Progenitor cell of endocrine pancreas (in vitro differentiated cells): ENCODE results near the gene CYP19A1. TPM values are rescaled to one million over a fixed set of nuclear protein-coding genes. Genes with fewer than 3 reads are reported as not detected.

Source experiments
- DNase-seq: peaks from one replicate; pipeline ENCODE4 v3.0.0; 2021; ENCODE audit warnings: low spot score; ENCODE audit not compliant: unreplicated experiment
- H3K27ac Mint-ChIP-seq: 2 replicates; pipeline ENCODE4 v1.8.0; 2021; ENCODE audit warnings: mild to moderate bottlenecking, moderate library complexity, mixed read lengths
- H3K27me3 Mint-ChIP-seq: 2 replicates; pipeline ENCODE4 v1.8.0; 2021; ENCODE audit warnings: mixed read lengths
- H3K36me3 Mint-ChIP-seq: 2 replicates; pipeline ENCODE4 v1.8.0; 2022; ENCODE audit warnings: mixed read lengths; ENCODE audit not compliant: insufficient read depth
- H3K4me1 Mint-ChIP-seq: 2 replicates; pipeline ENCODE4 v1.8.0; 2021; ENCODE audit warnings: low read depth, mixed read lengths
- H3K4me3 Mint-ChIP-seq: 2 replicates; pipeline ENCODE4 v1.8.0; 2021; ENCODE audit warnings: low read depth, mild to moderate bottlenecking, moderate library complexity, mixed read lengths
- H3K9me3 Mint-ChIP-seq: 2 replicates; pipeline ENCODE4 v1.8.0; 2021; ENCODE audit warnings: low read depth, mixed read lengths
- total RNA-seq: library from RNA; stranded (reverse); gene quantifications from 2 replicates; pipeline ENCODE4 v1.2.1, GENCODE V29; 2021
- TF ChIP-seq, protein P1 (sequence below): fragments of 200-600 bp; sonication (generic); IDR thresholded peaks from one replicate; pipeline ENCODE4 v1.5.0; 2021; ENCODE audit warnings: antibody characterized with exemption, mild to moderate bottlenecking; ENCODE audit not compliant: unreplicated experiment

CYP19A1 gene
- total RNA-seq, 1 donor from 2014 or later, result not detected

DNA sequence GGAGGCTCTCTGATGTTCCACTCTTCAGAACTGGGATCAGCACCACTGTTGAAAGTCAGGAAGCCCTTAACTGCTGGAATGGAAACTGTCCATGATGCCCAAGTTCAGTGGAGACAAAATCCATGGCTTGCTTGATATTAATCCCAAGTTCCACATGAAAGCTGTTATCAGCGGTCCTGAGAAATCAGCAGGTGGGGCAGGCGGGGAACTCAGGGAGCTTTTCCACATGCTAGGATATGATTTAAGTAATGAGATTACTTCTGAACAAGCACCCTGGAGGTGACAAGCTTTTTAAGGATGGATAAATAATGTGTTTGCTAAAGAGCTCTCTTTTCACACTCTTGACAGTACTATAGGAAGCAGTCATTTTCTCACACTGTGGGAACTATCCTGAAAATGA, 82.9 kb downstream of the CYP19A1 start:
- Mint-ChIP-seq H3K27me3 (peaks cover 46% of the 10 kb centered on the region), H3K27ac (no peak overlapping the region), H3K4me1 (peaks cover 11% of the 10 kb centered on the region), H3K36me3 (no peaks in the 10 kb centered on the region), H3K9me3 (no peaks in the 10 kb centered on the region), H3K4me3 (no peak overlapping the region)
- TF ChIP-seq, protein P1, sequence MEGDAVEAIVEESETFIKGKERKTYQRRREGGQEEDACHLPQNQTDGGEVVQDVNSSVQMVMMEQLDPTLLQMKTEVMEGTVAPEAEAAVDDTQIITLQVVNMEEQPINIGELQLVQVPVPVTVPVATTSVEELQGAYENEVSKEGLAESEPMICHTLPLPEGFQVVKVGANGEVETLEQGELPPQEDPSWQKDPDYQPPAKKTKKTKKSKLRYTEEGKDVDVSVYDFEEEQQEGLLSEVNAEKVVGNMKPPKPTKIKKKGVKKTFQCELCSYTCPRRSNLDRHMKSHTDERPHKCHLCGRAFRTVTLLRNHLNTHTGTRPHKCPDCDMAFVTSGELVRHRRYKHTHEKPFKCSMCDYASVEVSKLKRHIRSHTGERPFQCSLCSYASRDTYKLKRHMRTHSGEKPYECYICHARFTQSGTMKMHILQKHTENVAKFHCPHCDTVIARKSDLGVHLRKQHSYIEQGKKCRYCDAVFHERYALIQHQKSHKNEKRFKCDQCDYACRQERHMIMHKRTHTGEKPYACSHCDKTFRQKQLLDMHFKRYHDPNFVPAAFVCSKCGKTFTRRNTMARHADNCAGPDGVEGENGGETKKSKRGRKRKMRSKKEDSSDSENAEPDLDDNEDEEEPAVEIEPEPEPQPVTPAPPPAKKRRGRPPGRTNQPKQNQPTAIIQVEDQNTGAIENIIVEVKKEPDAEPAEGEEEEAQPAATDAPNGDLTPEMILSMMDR, result no peak
- no peak for DNase-seq

DNA sequence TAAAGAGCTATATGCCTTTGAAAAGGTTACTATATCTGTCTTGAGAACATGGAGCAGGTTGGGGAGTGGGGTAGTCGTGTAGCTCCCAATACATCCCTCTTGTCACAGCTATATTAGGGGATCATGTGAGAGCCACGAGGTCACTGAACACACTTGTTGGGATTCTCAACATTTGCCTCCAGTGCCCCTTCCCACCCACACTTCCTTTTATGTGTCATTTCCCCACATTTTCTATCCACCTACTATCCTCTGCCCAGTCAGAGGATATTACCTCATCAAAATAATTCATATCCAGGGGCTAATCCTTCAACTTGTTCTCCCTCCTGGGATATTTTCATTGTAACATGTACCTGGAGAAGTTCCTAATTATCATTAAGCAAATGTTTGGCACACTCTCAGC, 85.0 kb downstream of the CYP19A1 start:
- Mint-ChIP-seq H3K36me3 (no peaks in the 10 kb centered on the region), H3K27ac (no peak overlapping the region), H3K4me3 (no peak overlapping the region), H3K27me3 (peaks cover 52% of the 10 kb centered on the region), H3K4me1 (peaks cover 11% of the 10 kb centered on the region), H3K9me3 (no peaks in the 10 kb centered on the region)
- no peak for DNase-seq
- TF ChIP-seq, protein P1, result no peak

DNA sequence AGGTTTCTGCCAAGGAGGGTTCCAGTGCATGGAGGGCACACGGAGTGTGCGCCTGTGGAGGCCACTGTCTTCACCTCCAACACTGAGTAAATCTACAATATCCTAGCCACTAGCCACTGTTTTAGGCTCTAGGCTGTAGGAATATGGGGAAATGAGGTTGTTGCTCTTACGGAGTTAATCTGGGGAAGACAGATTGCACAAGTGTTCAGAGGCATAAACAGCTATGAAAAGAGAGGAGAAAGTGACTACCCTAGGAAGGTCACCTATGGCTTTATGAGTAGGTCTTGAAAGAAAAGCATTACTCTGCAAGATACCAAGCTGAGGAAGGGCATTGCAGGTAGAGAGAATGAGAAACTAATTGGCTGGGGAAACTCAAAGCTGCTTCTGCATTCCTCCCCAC, 85.7 kb downstream of the CYP19A1 start:
- Mint-ChIP-seq H3K36me3 (no peaks in the 10 kb centered on the region), H3K27ac (no peak overlapping the region), H3K4me1 (peaks cover 11% of the 10 kb centered on the region), H3K27me3 (peaks cover 54% of the 10 kb centered on the region), H3K4me3 (no peak overlapping the region), H3K9me3 (no peaks in the 10 kb centered on the region)
- DNase-seq, result no peak
- TF ChIP-seq, protein P1, result no peak

DNA sequence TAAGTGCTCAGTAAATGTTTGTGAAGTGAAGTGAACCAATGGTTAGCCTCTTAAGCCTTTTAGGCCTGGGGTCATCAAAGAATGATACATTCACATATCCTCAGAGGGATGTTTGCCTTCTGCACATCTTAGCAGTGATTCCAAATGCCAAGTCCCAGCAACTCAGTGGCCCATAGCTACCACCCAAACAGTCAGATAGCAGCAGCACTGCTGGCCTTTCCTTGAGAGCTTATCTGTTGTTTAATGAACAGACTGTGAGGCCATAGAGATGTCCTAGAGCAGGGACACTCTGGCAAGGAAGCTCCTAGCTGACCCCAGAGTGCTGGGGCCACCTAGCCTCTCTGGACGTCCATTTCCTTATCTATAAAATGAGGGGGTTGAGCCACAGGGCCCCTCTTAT, 86.8 kb downstream of the CYP19A1 start:
- peaks cover 57% of the 10 kb centered on the region for H3K27me3 Mint-ChIP-seq
- no peak for DNase-seq
- TF ChIP-seq, protein P1, result no peak
- H3K27ac Mint-ChIP-seq, result no peak overlapping the region
- H3K4me1 Mint-ChIP-seq, result peaks cover 11% of the 10 kb centered on the region
- no peak overlapping the region for H3K4me3 Mint-ChIP-seq
- no peaks in the 10 kb centered on the region for H3K36me3 Mint-ChIP-seq
- H3K9me3 Mint-ChIP-seq, result no peaks in the 10 kb centered on the region

DNA sequence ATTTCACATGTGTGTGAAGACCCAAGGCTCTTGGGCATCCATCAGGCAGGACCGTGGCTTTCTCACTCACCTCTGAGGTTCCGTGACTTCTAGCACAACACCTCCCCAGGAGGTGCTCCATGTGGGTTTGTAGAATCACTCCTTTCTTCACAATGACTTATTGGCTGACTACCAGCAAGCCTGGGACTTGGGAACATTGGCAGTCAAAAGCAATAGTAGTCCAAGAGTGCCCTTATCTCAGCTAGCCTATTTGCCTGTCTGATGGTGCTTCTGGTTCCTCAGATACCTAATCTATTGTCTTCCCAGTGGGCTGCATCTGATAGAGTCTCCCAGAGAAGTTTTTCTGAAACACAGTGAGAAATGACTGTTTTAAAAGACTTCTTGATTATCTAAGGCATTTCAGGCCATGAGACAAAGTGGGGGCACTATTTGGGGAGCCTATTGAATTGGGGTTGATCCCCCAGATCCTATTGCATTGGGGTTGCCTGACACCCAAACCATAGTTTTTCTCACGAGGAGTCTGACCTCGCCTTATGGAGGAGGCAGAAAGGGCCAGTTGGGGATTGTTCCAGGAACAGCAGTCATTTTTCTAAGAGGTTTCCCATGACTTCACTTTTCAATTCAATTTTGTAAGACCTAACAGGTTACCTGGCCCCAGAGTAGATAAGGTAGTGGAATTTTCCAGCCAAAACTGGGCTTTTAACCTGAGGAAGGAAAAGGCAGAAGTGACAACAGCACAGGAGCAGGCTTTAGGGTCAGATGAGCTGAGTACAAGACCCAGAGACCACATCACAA, 88.0 kb downstream of the CYP19A1 start:
- no peak overlapping the region for H3K27ac Mint-ChIP-seq
- no peaks in the 10 kb centered on the region for H3K9me3 Mint-ChIP-seq
- H3K4me3 Mint-ChIP-seq, result no peak overlapping the region
- DNase-seq, result no peak
- TF ChIP-seq, protein P1, result no peak
- H3K36me3 Mint-ChIP-seq, result no peaks in the 10 kb centered on the region
- H3K27me3 Mint-ChIP-seq, result peaks cover 55% of the 10 kb centered on the region
- H3K4me1 Mint-ChIP-seq, result peaks cover 4% of the 10 kb centered on the region
